A673 (cell line): ENCODE measurements around the gene PRTN3. TPM values are rescaled to one million over a fixed set of nuclear protein-coding genes. Genes with fewer than 3 reads are reported as not detected.
"Not testable (repeated sequence)": the region's sequence is repeated elsewhere in the genome, so short reads cannot be mapped to it uniquely, and the experiment has no call there.

Experiments used
- BruUV-seq: library from RNA; stranded (reverse); fragments of 400-500 nt; replicated peaks from 2 replicates; lab custom pipeline; 2021; lab: Mats Ljungman, UMichigan
- CTCF ChIA-PET: fragments of 300-600 bp; sonication (Branson Sonifier 250); formaldehyde crosslinking; loops from one replicate; lab custom pipeline; 2022; ENCODE audit warnings: antibody characterized with exemption; lab: Charles Lee
- POLR2A ChIA-PET: fragments of 300-600 bp; sonication (Branson Sonifier 250); formaldehyde crosslinking; loops from one replicate; lab custom pipeline; 2022; ENCODE audit warnings: antibody characterized with exemption; ENCODE audit not compliant: low non-redundant PET; lab: Charles Lee
- DNase-seq: peaks from one replicate; pipeline ENCODE4 v3.0.0-alpha.2; 2015; ENCODE audit warnings: low spot score
- H3K27ac ChIP-seq: fragments of 200-600 bp; sonication (generic); 2 replicates; pipeline ENCODE4 v1.5.1; 2016; ENCODE audit warnings: mixed run types, low read depth, mild to moderate bottlenecking, mixed read lengths, antibody characterized with exemption, low read length; ENCODE audit not compliant: poor library complexity, severe bottlenecking
- H3K27me3 ChIP-seq: fragments of 200-600 bp; sonication (generic); replicated peaks from 2 replicates; pipeline ENCODE4 v1.6.1; 2017; ENCODE audit warnings: mixed run types, low read depth, mild to moderate bottlenecking, mixed read lengths, antibody characterized with exemption, low read length; ENCODE audit not compliant: insufficient read depth, poor library complexity
- H3K36me3 ChIP-seq: fragments of 200-600 bp; sonication (generic); 2 replicates; pipeline ENCODE4 v1.6.1; 2016; ENCODE audit warnings: mixed run types, mild to moderate bottlenecking, mixed read lengths, antibody characterized with exemption, low read length; ENCODE audit not compliant: insufficient read depth, poor library complexity, severe bottlenecking
- H3K4me1 ChIP-seq: fragments of 200-600 bp; sonication (generic); 2 replicates; pipeline ENCODE4 v1.6.1; 2017; ENCODE audit warnings: mixed run types, mild to moderate bottlenecking, mixed read lengths, antibody characterized with exemption, low read length; ENCODE audit not compliant: insufficient read depth, poor library complexity, severe bottlenecking
- H3K4me3 ChIP-seq: fragments of 200-600 bp; sonication (generic); 2 replicates; pipeline ENCODE4 v1.5.1; 2016; ENCODE audit warnings: low read depth, mixed run types, mild to moderate bottlenecking, mixed read lengths, low read length; ENCODE audit not compliant: poor library complexity, severe bottlenecking
- H3K9me3 ChIP-seq: fragments of 200-600 bp; sonication (generic); 2 replicates; pipeline ENCODE4 v1.6.1; 2016; ENCODE audit warnings: mixed run types, low read depth, mild to moderate bottlenecking, mixed read lengths, antibody characterized with exemption, low read length; ENCODE audit not compliant: poor library complexity, severe bottlenecking
- CTCF ChIP-seq: fragments of 300-800, 200-600 bp; sonication (generic); conservative IDR thresholded peaks from 2 replicates; pipeline ENCODE4 v1.5.1; 2017; ENCODE audit warnings: low read depth, mild to moderate bottlenecking, antibody characterized with exemption, low read length, moderate library complexity, mixed read lengths
- EZH2 ChIP-seq: fragments of 200-600 bp; sonication (generic); IDR thresholded peaks from 2 replicates; pipeline ENCODE4 v1.6.1; 2017; ENCODE audit warnings: borderline replicate concordance, low read depth, mild to moderate bottlenecking, mixed read lengths, antibody characterized with exemption, low read length; ENCODE audit not compliant: poor library complexity, severe bottlenecking
- intact Hi-C: fragments of 100-400 bp; cut with micrococcal nuclease; formaldehyde crosslinking; loops from one replicate; pipeline ENCODE4 v1.10.0; 2022; ENCODE audit not compliant: unreplicated experiment
- total RNA-seq: library from RNA; stranded (reverse); gene quantifications from 2 replicates; pipeline ENCODE4 v1.2.3, GENCODE V29; 2021

Gene PRTN3
- total RNA-seq, 1 experiment from 2014 or later: not detected

- POLR2A ChIA-PET: no interaction called here
- Histone ChIP-seq H3K27me3 (no peaks in the 10 kb centered on the region), H3K27ac (no peak within 1 kb of the TSS), H3K9me3 (no peaks in the 10 kb centered on the region), H3K4me3 (no peak within 1 kb of the TSS), H3K4me1 (no peaks in the 10 kb centered on the region), H3K36me3 (no peaks in the 10 kb centered on the region)
- BruUV-seq: no TSS peak
- CTCF ChIA-PET: no interaction called here
- intact Hi-C loops: no loop called here
- TF ChIP-seq CTCF (no peak), EZH2 (no peak)
- no peak for DNase-seq
Observed at GRCh38 chr19:852136-853013, 11.6 kb downstream of the PRTN3 start, which contains the start of gene ELANE. TSS of gene ELANE (plus strand) at chr19:852303. CDS start at chr19:852329, 26 bp downstream.

- H3K27me3 ChIP-seq: no peaks in the 10 kb centered on the region
- TF ChIP-seq CTCF: no peak
- no peak for TF ChIP-seq EZH2
Observed at GRCh38 chr19:853014-853585, 12.3 kb downstream of the PRTN3 start.

GRCh38 chr19:853614-854220, 12.9 kb downstream of the PRTN3 start:
- CTCF ChIA-PET: interaction anchor here (0.5 kb wide), 2 partner anchors 188 to 323 kb away, joined by 4 to 10 read pairs; no protein-coding TSS in a partner anchor
- H3K27ac ChIP-seq, H3K4me1 ChIP-seq, BruUV-seq, H3K9me3 ChIP-seq, H3K27me3 ChIP-seq, intact Hi-C loops, H3K36me3 ChIP-seq, DNase-seq, H3K4me3 ChIP-seq: not testable (repeated sequence)
- POLR2A ChIA-PET: interaction anchor here (0.7 kb wide), 1 partner anchor 130 kb away, joined by 3 read pairs; the partner anchor contains the start of gene WDR18

More at GRCh38 chr19:853014-853585, 12.3 kb downstream of the PRTN3 start:
- no peak for DNase-seq
- CTCF ChIA-PET: no interaction called here
- Histone ChIP-seq H3K4me1 (no peaks in the 10 kb centered on the region), H3K36me3 (no peaks in the 10 kb centered on the region), H3K27ac (no peak overlapping the region), H3K9me3 (no peaks in the 10 kb centered on the region), H3K4me3 (no peak overlapping the region)
- intact Hi-C loops: no loop called here
- BruUV-seq: no TSS peak
- POLR2A ChIA-PET: no interaction called here
